HepG2 (cell line): ENCODE measurements around the gene CDC34. TPM values are rescaled to one million over a fixed set of nuclear protein-coding genes. Genes with fewer than 3 reads are reported as not detected.

Experiments
- ETV5 ChIP-seq: IDR thresholded peaks from 2 replicates; pipeline ENCODE4 v1.6.1; 2018; ENCODE audit warnings: missing biosample characterization, missing genetic modification reagents, inconsistent platforms, borderline replicate concordance
- FOXP1 ChIP-seq, 2 experiments: fragments of 450-650 bp in 1 of 2; IDR thresholded peaks; 2 replicates each; pipeline ENCODE4 v1.6.1; 2017 to 2018; ENCODE audit warnings: antibody characterized with exemption in 1 of 2
- ISL2 ChIP-seq: sonication (generic); formaldehyde crosslinking; IDR thresholded peaks from 2 replicates; pipeline ENCODE4 v1.5.0; 2020; ENCODE audit warnings: missing genetic modification reagents
- MXD3 ChIP-seq: IDR thresholded peaks from 2 replicates; pipeline ENCODE4 v1.6.1; 2016; ENCODE audit warnings: mild to moderate bottlenecking, missing biosample characterization, missing genetic modification reagents
- SAP130 ChIP-seq: IDR thresholded peaks from 2 replicates; pipeline ENCODE4 v1.6.1; 2016; ENCODE audit warnings: low read depth
- SP4 ChIP-seq: sonication (generic); formaldehyde crosslinking; IDR thresholded peaks from 2 replicates; pipeline ENCODE4 v1.8.1; 2023; ENCODE audit warnings: mild to moderate bottlenecking, missing genetic modification reagents
- SUZ12 ChIP-seq: fragments of 150-350 bp; IDR thresholded peaks from 2 replicates; pipeline ENCODE4 v1.6.1; 2014; ENCODE audit warnings: low read depth, low read length
- TBX2 ChIP-seq: sonication (generic); formaldehyde crosslinking; IDR thresholded peaks from 2 replicates; pipeline ENCODE4 v1.5.0; 2020; ENCODE audit warnings: missing genetic modification reagents, mild to moderate bottlenecking, borderline replicate concordance
- TCF7 ChIP-seq: sonication (generic); IDR thresholded peaks from 2 replicates; pipeline ENCODE4 v1.6.1; 2016; ENCODE audit warnings: antibody characterized with exemption, low read depth
- ZKSCAN1 ChIP-seq: fragments of 150-350 bp; IDR thresholded peaks from 2 replicates; pipeline ENCODE4 v1.6.1; 2014; ENCODE audit warnings: low read length
- ZNF629 ChIP-seq: sonication (generic); formaldehyde crosslinking; conservative IDR thresholded peaks from 2 replicates; pipeline ENCODE4 v1.5.0; 2020; ENCODE audit warnings: missing genetic modification reagents
- ZNF646 ChIP-seq: sonication (generic); formaldehyde crosslinking; IDR thresholded peaks from 2 replicates; pipeline ENCODE4 v1.9.0; 2021; ENCODE audit warnings: mild to moderate bottlenecking, missing genetic modification reagents
- ZNF75D ChIP-seq: sonication (generic); formaldehyde crosslinking; IDR thresholded peaks from 2 replicates; pipeline ENCODE4 v1.8.1; 2023; ENCODE audit warnings: missing genetic modification reagents, mild to moderate bottlenecking, borderline replicate concordance
- ZNF773 ChIP-seq: sonication (generic); formaldehyde crosslinking; IDR thresholded peaks from 2 replicates; pipeline ENCODE4 v1.4.0; 2020; ENCODE audit warnings: missing genetic modification reagents, borderline replicate concordance
- polyA plus RNA-seq, 8 experiments: library from polyadenylated mRNA; depleted of rRNA in 3 of 8; stranded (reverse) in 7 of 8; unstranded in 1 of 8; fragments of >200 nt; fragmentation: Illumina TruSeq in 4 of 8; extraction: Trizol in 4 of 8; gene quantifications; 2 replicates each; pipeline versions ENCODE4 v1.2.1 to v1.2.3, GENCODE V29; 2011 to 2016; ENCODE audit warnings: low read depth in 4 of 8, missing spikeins in 1 of 8, mixed read lengths in 1 of 8; ENCODE audit not compliant: insufficient read depth in 1 of 8
- total RNA-seq, 5 experiments: library from RNA; depleted of rRNA; stranded (reverse); fragments of >200 nt; fragmentation: Illumina TruSeq; extraction: Trizol; gene quantifications; 2 replicates each; pipeline ENCODE4 v1.2.3, GENCODE V29; 2016; ENCODE audit warnings: low read depth in 1 of 5
- TF ChIP-seq, protein P1 (sequence below): sonication (generic); formaldehyde crosslinking; IDR thresholded peaks from 2 replicates; pipeline ENCODE4 v1.4.0; 2020; ENCODE audit warnings: missing genetic modification reagents
- TF ChIP-seq, protein P2 (sequence below): sonication (generic); formaldehyde crosslinking; IDR thresholded peaks from 2 replicates; pipeline ENCODE4 v1.4.0; 2020; ENCODE audit warnings: mild to moderate bottlenecking, missing genetic modification reagents

Gene CDC34
- total and polyA plus RNA-seq, 2 of the 13 experiments (the other 11 are each of a cell fraction or from before 2014, with no cell fraction given) = 138 to 150 TPM

DNA sequence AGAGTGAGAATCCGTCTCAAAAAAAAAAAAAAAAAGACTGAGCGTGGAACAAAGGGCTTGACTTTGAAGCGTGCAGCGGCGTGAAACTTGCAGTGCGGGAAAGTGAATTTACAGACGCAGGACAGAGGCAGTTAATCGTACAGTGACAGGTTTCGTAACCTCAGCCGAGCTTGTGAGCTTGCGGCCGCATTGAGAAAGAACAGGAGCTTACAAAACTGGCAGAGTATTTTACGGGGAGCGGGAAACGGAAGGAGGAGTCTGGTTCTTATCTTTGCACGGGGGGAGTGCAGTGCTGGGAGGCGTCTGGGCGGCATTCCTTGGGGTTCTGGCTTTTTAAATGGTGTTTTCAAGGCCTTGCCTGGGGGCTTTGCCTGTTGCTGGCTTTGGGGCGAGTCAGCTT lies 34.8 kb downstream of the CDC34 start (continued):
- TF ChIP-seq ZNF646 (CRISPR knock-in tag) (no peak), MXD3 (CRISPR knock-in tag) (no peak), SP4 (no peak), ZNF629 (CRISPR knock-in tag) (no peak), SAP130 (CRISPR knock-in tag) (peak; percentile 35; the same call in 1 of the 2 replicates), TBX2 (CRISPR knock-in tag) (peak; percentile 49; the same call in 1 of the 2 replicates), ZKSCAN1 (no peak), ETV5 (CRISPR knock-in tag) (peak; percentile 31; the same call in 1 of the 2 replicates), FOXP1 (IDR thresholded peaks at IDR 0.05) (no peak), FOXP1 (CRISPR knock-in tag; IDR thresholded peaks at IDR 0.05) (0 out of 2 replicates have a peak, but pooled peaks have one; percentile 25), ISL2 (CRISPR knock-in tag) (no peak), ZNF773 (no peak), ZNF75D (no peak), TCF7 (peak; percentile 29; the same call in 1 of the 2 replicates), SUZ12 (no peak)
- TF ChIP-seq, protein P1, sequence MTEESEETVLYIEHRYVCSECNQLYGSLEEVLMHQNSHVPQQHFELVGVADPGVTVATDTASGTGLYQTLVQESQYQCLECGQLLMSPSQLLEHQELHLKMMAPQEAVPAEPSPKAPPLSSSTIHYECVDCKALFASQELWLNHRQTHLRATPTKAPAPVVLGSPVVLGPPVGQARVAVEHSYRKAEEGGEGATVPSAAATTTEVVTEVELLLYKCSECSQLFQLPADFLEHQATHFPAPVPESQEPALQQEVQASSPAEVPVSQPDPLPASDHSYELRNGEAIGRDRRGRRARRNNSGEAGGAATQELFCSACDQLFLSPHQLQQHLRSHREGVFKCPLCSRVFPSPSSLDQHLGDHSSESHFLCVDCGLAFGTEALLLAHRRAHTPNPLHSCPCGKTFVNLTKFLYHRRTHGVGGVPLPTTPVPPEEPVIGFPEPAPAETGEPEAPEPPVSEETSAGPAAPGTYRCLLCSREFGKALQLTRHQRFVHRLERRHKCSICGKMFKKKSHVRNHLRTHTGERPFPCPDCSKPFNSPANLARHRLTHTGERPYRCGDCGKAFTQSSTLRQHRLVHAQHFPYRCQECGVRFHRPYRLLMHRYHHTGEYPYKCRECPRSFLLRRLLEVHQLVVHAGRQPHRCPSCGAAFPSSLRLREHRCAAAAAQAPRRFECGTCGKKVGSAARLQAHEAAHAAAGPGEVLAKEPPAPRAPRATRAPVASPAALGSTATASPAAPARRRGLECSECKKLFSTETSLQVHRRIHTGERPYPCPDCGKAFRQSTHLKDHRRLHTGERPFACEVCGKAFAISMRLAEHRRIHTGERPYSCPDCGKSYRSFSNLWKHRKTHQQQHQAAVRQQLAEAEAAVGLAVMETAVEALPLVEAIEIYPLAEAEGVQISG (CRISPR knock-in tag) = no peak
- TF ChIP-seq, protein P2, sequence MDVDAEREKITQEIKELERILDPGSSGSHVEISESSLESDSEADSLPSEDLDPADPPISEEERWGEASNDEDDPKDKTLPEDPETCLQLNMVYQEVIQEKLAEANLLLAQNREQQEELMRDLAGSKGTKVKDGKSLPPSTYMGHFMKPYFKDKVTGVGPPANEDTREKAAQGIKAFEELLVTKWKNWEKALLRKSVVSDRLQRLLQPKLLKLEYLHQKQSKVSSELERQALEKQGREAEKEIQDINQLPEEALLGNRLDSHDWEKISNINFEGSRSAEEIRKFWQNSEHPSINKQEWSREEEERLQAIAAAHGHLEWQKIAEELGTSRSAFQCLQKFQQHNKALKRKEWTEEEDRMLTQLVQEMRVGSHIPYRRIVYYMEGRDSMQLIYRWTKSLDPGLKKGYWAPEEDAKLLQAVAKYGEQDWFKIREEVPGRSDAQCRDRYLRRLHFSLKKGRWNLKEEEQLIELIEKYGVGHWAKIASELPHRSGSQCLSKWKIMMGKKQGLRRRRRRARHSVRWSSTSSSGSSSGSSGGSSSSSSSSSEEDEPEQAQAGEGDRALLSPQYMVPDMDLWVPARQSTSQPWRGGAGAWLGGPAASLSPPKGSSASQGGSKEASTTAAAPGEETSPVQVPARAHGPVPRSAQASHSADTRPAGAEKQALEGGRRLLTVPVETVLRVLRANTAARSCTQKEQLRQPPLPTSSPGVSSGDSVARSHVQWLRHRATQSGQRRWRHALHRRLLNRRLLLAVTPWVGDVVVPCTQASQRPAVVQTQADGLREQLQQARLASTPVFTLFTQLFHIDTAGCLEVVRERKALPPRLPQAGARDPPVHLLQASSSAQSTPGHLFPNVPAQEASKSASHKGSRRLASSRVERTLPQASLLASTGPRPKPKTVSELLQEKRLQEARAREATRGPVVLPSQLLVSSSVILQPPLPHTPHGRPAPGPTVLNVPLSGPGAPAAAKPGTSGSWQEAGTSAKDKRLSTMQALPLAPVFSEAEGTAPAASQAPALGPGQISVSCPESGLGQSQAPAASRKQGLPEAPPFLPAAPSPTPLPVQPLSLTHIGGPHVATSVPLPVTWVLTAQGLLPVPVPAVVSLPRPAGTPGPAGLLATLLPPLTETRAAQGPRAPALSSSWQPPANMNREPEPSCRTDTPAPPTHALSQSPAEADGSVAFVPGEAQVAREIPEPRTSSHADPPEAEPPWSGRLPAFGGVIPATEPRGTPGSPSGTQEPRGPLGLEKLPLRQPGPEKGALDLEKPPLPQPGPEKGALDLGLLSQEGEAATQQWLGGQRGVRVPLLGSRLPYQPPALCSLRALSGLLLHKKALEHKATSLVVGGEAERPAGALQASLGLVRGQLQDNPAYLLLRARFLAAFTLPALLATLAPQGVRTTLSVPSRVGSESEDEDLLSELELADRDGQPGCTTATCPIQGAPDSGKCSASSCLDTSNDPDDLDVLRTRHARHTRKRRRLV (CRISPR knock-in tag) = no peak
